GM21526 (cell line): ENCODE data around the gene PSMD1.
"Not testable (repeated sequence)": the region's sequence is repeated elsewhere in the genome, so short reads cannot be mapped to it uniquely, and the experiment has no call there.

Source experiments
- ATAC-seq: cut with Tn5 transposase; IDR thresholded peaks from one replicate; pipeline ENCODE4 v1.9.1; 2021; ENCODE audit warnings: moderate library complexity; ENCODE audit not compliant: unreplicated experiment, low FRiP score

The PSMD1 gene

GRCh38 chr2:231056453-231057416, at the start of gene PSMD1:
TSS of gene PSMD1 (plus strand) at chr2:231056867. CDS start at chr2:231057026, 159 bp downstream.
- peak; percentile 68 for ATAC-seq

DNA sequence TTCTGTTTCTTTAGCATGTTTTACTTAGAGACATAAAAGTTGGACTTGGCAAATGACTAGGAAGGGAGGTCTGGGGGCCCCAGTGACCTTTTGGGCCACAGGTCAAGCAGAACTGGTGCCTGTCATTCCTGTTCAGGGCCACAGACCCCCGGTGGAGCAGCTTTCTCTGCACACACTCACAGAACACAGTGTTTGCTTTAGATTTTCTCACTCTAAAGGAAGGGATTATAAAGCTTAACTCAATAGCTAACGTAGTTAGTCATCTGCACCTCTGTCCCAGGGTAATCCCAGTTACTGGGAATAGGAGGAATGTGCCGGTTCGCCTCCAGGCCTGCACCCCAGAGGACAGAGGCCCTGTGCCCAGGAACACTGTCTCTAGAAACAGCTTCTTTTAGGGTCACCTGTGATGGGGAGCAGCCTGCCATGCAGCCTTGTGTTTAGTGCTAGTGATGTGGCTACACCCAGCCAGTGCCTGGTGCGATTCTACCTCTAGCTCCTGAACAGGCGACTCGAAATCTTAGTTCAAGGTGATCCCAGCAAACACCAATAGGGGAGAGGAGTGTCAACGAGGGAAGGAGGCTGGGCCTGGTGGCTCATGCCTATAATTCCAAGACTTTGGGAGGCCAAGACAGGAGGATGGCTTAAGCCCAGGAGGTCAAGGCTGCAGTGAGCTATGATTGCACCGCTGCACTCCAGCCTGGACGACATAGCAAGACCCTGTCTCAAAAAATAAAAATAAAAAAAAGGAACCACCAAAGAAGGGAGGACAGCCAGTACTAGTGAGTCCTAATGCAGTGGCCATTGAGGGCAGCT, 49.2 kb upstream of the PSMD1 start:
- no peak for ATAC-seq

DNA sequence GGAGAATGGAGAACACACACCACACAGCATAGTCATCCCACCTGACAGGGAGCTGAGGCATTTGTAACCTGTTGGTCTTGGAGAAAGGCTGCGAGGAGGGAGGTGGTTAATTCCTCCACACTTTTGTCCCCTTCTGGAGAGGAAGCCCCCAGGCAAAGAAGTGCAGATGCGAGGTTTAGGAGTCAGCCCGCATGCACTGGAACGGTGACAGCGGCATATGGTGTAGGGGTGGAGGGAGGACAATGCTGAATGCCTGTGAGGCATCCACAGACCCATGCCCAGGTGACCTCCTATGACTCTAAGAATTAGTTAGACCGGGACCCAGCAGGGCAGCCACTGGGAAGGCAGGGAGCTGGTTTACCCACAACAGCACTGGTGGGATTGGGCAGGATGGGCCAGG, 48.5 kb upstream of the PSMD1 start:
- no peak for ATAC-seq

- no peak for ATAC-seq
These were observed 47.3 kb upstream of the PSMD1 start for GRCh38 chr2:231009236-231009919.

- no peak for ATAC-seq
These were observed 46.4 kb upstream of the PSMD1 start for GRCh38 chr2:231010201-231010730.

DNA sequence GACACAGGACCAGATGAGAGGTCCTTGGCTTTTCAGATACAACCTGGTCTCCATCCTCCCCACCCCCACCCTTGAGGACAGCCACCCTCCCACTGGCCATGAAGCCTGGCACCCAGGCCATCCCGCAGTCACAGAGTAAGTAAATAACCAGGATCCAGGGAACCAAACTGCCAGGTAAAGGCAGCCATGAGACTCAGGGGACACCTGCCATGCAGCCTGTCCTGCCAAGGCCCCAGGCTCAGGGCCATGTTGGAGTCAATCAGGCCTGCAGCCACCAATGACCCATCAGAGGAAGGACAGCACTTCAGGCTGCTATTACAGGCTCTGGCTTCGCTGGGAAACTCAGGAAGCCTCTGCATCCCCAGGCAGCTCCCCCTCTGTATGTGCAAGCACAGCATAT, 45.1 kb upstream of the PSMD1 start:
- ATAC-seq = no peak

- no peak for ATAC-seq
These were observed 44.2 kb upstream of the PSMD1 start for GRCh38 chr2:231012463-231012862.

- ATAC-seq = no peak
These were observed 42.8 kb upstream of the PSMD1 start for GRCh38 chr2:231013820-231014219.

- ATAC-seq = no peak
These were observed 41.2 kb upstream of the PSMD1 start for GRCh38 chr2:231015478-231015877.

DNA sequence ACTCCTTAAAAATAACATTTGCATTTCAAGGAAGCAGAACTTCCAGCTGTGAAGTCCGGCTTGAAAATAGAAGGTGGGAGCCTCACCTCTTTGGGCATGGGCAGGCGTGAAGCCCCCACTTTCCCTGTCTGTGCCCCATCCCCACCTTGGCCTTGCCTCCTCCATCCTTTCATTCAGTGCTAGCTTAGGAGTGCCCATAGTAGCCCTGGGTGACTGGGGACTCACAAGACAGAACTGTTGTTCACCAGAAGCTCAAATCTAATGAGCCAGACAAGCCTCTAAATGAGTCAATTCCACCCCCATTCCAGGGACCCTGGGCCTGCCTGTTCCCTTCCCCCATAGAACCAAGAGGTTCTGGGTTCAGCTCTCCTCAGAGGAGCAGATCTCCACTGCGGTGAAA, 40.7 kb upstream of the PSMD1 start:
- no peak for ATAC-seq

DNA sequence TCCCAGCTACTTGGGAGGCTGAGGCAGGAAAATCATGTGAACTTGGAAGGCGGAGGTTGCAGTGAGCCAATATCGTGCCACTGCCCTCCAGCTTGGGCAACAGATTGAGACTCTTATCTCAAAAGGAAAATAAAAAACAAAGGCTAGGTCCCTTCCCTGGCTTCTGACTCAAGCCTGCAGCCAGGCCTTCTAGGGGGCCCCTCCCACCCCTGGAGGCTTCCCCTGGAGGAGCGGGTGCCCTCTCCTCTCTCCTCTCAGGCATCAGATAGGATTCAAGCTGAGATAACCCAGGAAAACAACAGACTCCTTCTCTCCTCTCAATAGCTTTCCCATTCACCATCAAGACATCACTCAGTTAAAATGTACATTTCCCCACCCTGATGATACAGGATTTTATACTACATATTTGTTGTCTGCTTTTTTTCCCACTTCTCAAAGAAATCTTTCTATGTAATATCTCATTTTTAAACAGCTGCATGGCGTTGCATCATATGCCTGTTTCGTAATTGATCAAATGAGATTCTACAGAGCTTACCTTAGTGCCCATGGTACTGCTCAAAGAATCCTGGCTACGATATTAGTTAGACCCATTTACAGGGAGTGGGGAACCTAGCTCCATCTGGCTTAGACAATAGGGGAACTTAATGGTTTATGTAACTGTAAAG, 40.0 kb upstream of the PSMD1 start:
- ATAC-seq = no peak

GRCh38 chr2:231017231-231017598, 39.5 kb upstream of the PSMD1 start:
- no peak for ATAC-seq

DNA sequence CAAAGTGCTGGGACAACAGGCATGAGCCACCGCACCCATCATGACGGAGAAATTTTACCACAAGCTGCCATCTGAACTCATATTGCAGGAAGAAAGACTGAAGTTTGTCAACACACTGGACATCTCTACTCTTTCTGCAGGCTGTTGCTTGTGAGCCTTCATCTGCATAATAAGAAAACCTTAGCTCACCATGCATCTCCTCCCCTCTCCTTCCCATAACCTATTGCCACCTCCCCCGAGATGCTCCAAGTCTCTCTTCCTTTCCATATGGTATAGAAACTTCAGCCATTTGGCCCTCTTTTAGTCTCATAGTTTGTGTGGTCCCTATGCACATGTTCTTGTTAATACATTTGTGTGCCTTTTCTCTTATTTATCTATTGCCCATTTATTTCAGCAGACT, 38.5 kb upstream of the PSMD1 start:
- ATAC-seq = no peak

GRCh38 chr2:231025059-231025458, 31.6 kb upstream of the PSMD1 start:
- not testable (repeated sequence) for ATAC-seq

DNA sequence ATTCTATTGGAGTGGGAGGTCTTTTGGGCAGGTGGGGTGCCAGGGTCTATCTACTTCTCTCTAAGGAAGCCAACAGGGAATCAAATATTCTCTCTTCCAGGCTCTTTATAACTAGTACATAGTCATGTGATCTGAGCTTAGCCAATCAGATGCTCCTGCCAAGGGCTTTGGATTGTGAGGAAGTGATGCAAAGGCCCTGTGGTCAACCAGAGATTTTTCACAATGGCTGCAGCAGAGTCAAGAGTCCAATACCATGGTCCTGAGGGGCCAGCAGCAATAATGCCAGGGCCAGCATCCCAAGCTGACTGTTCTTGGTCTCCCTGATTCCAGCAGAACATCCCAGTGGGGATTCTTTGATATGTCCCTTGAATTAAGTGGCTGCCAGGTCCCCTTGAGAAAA, 27.8 kb upstream of the PSMD1 start:
- no peak for ATAC-seq

- no peak for ATAC-seq
These were observed 27.1 kb upstream of the PSMD1 start for GRCh38 chr2:231029563-231029962.

GRCh38 chr2:231030725-231031124, 25.9 kb upstream of the PSMD1 start:
- no peak for ATAC-seq

DNA sequence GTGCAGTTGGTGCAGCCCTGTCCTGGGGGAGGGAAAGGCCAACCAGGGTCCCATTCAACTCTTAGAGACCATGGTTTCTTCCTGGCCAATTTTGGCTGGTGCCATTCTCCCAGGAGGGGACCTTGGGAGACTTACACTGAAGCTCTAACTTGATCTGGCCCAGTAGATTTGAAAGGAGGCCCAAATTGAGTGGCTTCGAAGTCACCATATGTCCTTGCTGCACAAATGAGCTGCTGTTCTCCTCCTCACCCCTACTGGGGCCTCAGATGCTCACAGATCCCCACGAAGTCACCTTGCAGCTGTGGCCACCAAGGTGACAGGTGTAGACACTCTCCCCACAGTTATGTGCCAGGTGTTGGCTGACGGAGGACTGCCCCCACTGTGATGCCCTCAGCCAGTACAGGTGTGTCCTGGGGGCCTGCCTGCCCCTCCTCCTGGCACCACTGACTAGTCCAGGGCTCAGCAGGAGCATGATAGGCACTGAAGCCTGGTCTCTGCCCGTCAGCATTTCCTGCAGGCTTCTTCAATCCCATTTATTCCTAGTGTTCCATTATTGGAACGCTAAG, 24.0 kb upstream of the PSMD1 start:
- no peak for ATAC-seq

DNA sequence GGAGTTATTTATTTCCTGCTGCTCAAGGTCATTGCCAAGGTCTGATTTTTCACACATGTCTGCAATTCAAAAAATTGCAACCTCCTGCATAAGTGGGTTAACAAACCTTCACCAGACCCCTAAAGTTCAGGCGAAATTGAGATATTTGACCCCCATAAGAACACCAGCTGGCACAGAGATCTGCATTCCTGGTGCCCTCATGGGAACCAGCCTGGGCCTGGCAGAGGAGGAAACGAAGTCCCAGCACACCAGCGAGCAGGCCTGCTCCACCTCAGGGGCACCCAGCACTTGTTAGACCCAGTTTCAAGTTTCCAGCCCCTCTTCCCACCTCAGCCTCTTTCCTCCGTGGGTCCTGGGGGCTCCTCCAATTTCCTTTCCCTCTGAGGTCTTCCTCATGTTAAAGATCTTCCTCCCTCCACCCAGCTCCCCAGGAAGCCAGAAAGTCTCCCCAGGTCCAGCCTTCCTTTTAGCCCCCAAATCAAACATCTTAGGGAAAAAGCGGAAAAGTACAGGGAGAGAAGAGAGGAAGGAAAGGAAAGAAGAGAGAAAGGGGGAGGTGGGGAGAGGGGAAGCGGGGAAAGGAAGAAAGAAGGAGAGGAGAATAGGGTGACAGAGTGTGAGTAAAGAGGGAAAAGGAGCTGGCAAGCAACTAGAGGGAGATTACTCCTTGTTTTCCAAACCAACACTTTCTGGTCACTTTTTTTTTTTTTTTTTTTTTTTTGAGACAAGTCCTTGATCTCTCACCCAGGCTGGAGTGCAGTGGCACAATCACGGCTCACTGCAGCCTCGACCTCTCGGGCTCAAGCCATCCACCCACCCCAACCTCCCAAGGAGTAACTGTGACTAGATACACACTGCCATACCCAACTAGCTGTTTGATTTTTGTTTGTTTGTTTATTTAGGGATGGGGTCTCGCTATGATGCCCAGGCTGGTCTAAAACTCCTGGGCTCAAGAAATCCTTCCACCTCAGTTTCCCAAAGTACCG, 23.2 kb upstream of the PSMD1 start:
- ATAC-seq = no peak
